PC-9 (cell line): ENCODE results near the gene HIGD1A.

Source experiments
- CTCF ChIP-seq: fragments of 200-600 bp; sonication (generic); conservative IDR thresholded peaks from 2 replicates; pipeline ENCODE4 v1.6.1; 2017; ENCODE audit warnings: mixed run types, antibody characterized with exemption, mild to moderate bottlenecking, moderate library complexity
- EZH2 ChIP-seq: fragments of 200-600 bp; sonication (generic); IDR thresholded peaks from 2 replicates; pipeline ENCODE4 v1.8.0; 2017; ENCODE audit warnings: antibody characterized with exemption, low read depth

- TF ChIP-seq CTCF: no peak
- no peak for TF ChIP-seq EZH2
Measured at GRCh38 chr3:42853056-42853455, 48.8 kb upstream of the HIGD1A start.
